ENCODE results near the gene LOXL1.

Gene LOXL1

GRCh38 chr15:73926219-73927002 lies at the start of gene LOXL1:
TSS of gene LOXL1 (plus strand) at chr15:73926462. CDS start at chr15:73926784, 322 bp downstream.
- no peak for DNase-seq (ENCODE audit: low read depth)

- no peak for DNase-seq (ENCODE audit: low read depth)
Observed at GRCh38 chr15:73879426-73879825, 46.8 kb upstream of the LOXL1 start.

- no peak for DNase-seq (ENCODE audit: low read depth)
Observed at GRCh38 chr15:73881579-73882320, 44.5 kb upstream of the LOXL1 start.

GRCh38 chr15:73882761-73883419 lies 43.4 kb upstream of the LOXL1 start:
- no peak for DNase-seq (ENCODE audit: low read depth)

GRCh38 chr15:73884159-73884558 lies 42.1 kb upstream of the LOXL1 start:
- DNase-seq (ENCODE audit: low read depth): no peak

GRCh38 chr15:73885954-73886700 lies 40.1 kb upstream of the LOXL1 start:
- no peak for DNase-seq (ENCODE audit: low read depth)

GRCh38 chr15:73886717-73887345 lies 39.4 kb upstream of the LOXL1 start:
- no peak for DNase-seq (ENCODE audit: low read depth)

- DNase-seq (ENCODE audit: low read depth): no peak
Observed at GRCh38 chr15:73887481-73887880, 38.8 kb upstream of the LOXL1 start.

- no peak for DNase-seq (ENCODE audit: low read depth)
Observed at GRCh38 chr15:73888224-73889041, 37.8 kb upstream of the LOXL1 start.

GRCh38 chr15:73889053-73889761 lies 37.1 kb upstream of the LOXL1 start:
- DNase-seq (ENCODE audit: low read depth): no peak

- DNase-seq (ENCODE audit: low read depth): no peak
Observed at GRCh38 chr15:73889762-73890124, 36.5 kb upstream of the LOXL1 start.

GRCh38 chr15:73891328-73892315 lies 34.6 kb upstream of the LOXL1 start:
- no peak for DNase-seq (ENCODE audit: low read depth)

GRCh38 chr15:73892446-73893226 lies 33.6 kb upstream of the LOXL1 start:
- DNase-seq (ENCODE audit: low read depth): no peak

GRCh38 chr15:73894133-73894814 lies 32.0 kb upstream of the LOXL1 start:
- DNase-seq (ENCODE audit: low read depth): no peak

- DNase-seq (ENCODE audit: low read depth): peak; percentile 12
Observed at GRCh38 chr15:73897441-73898261, 28.6 kb upstream of the LOXL1 start.

- no peak for DNase-seq (ENCODE audit: low read depth)
Observed at GRCh38 chr15:73899197-73900094, 26.8 kb upstream of the LOXL1 start.

All from stimulated activated CD8-positive, alpha-beta memory T cell treated with anti-CD3 and anti-CD28 coated beads, Interleukin-7, amount 100 ng/mL, for 24 hours (primary cell).